Activated T-cell treated with anti-CD3 and anti-CD28 coated beads for 1 hour (primary cell): Measurements from ENCODE around the gene NTM.

Experiments used
- DNase-seq: peaks from one replicate; pipeline ENCODE4 v3.0.0-alpha.2; 2020; ENCODE audit warnings: low read depth

NTM gene

GRCh38 chr11:131964698-131965483 lies 594.5 kb downstream of the NTM start:
- no peak for DNase-seq

DNA sequence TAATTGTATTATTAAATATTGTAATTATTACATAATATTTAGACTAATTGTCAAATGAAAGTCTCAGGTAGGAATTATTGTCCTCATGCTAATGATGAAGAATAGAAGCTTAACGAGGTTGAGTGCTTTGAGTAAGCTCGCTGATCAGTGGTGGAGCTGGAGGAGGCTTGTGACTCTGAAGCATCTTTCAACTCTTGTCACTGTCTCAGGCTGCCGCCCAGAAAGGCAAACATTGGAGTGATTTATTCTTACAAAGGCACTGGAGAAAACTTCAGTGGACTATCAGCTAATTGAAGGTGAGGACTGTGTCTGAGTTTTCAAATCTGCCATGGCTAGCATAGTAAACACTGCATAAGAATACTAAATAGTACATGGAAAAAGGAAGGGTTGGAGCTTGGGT lies 595.1 kb downstream of the NTM start:
- DNase-seq = no peak

GRCh38 chr11:131966667-131967066 lies 596.3 kb downstream of the NTM start:
- no peak for DNase-seq

DNA sequence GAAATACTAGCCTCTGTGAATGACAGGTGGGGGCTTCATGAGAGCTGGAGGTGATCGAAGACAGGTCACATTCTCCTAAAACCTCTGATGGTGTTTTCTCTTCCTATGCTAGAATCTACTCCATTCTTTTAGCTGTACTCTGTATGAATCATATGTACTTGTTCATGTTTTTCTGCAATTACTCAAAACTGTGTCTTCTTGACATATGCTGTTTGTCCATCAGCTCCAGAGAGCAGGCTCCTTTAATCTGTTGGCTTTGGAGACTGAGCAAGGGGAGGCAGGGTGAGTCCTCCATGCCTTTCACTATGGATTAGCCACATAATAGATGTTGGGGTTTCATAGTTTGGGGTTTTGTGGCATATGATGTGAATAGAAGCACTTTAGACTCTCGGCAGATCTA lies 598.8 kb downstream of the NTM start:
- no peak for DNase-seq

GRCh38 chr11:131973061-131973460 lies 602.6 kb downstream of the NTM start:
- no peak for DNase-seq

DNA sequence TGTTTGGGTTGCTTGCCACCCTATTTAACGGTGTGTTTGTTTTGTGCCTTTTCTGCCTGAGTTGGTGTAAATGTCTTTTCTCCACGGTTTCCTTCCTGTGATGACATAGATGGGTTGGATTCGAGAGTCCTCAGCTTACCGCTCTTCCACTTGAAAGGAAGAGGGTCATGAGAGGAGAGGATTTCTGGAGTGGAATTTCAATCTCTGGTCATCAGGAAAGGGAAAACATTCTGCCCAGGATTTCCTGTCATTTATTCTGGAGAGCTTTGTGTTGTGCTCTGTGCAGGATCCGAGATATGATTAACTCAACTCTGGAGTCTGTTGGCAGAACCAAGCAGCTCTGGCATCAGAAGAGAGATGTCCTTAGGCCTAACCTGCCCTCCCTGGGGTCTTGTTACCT lies 605.2 kb downstream of the NTM start:
- DNase-seq = no peak

GRCh38 chr11:131976021-131976420 lies 605.6 kb downstream of the NTM start:
- DNase-seq = no peak

DNA sequence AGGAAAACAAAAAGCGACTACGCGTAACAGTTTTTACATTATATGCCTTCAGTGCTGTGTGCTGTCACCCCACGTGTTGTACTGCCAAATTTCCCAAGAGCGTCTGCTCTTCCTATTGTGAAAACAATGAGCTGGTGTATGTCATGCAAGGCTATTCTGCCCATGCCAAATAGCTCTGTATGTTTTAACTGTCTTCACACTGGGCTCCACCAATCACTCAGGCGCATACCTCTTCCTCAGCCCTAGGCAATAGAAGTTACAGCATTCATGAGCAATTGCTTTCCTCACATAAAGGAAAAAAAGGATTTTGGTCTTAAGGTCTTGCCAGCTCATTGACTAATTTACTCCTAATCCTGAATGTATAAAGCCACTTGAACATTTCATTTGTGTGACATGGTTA lies 606.8 kb downstream of the NTM start:
- no peak for DNase-seq

DNA sequence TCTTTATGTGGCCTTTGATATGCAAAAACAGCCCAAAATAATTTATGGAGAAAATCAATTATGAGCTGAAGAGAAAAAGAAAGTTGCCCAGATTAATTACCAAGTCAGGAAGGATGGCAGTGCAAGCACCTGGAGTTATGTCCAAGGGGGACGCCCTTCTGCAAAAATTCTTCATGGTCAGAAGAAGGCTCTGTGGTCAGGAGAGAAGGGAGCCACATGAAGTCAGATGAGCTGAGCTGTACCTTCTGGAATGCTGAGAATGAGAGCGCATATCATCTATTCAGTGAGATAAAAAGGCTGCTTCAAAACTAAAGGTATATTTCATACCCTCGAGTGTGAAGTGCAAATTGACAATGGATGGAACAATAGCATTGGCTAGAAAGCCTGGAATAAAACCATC lies 607.4 kb downstream of the NTM start:
- DNase-seq = no peak

DNA sequence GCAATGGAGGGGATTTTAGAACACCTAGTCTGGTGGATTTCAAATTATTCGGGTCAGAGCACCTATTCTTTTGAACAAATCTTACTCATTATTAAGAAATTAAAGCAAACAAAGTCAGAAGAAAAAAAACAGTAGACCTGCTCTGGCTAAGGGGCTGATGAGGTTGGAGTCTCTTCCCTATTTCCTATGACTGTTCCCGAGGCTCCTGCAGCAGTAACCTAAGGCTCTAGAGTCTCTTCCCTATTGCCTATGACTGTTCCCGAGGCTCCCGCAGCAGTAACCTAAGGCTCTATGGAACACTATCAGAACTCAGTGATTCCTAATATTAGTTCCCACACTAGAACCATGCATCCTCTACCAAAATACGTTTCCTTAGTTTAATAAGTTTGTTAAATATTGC lies 607.9 kb downstream of the NTM start:
- no peak for DNase-seq

DNA sequence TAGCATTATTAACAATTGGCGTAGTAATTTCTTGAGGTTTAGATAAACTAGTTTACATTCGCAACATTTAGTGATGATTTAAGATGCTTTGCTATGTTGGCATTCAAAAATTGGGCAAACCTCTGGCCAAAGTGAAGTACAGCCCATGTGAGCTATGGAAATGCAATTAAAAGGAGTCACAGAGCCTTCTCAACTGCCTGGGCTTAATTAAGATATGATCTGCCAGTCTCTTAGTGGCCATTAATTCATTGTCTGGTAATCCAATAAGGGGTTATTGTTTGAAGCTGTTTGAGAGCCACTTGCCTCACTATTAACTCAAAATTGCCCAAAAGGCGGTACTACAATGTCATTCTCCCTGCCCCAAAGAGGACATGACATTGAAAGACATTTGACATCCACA lies 608.9 kb downstream of the NTM start:
- DNase-seq = no peak

GRCh38 chr11:131980199-131980598 lies 609.8 kb downstream of the NTM start:
- no peak for DNase-seq

DNA sequence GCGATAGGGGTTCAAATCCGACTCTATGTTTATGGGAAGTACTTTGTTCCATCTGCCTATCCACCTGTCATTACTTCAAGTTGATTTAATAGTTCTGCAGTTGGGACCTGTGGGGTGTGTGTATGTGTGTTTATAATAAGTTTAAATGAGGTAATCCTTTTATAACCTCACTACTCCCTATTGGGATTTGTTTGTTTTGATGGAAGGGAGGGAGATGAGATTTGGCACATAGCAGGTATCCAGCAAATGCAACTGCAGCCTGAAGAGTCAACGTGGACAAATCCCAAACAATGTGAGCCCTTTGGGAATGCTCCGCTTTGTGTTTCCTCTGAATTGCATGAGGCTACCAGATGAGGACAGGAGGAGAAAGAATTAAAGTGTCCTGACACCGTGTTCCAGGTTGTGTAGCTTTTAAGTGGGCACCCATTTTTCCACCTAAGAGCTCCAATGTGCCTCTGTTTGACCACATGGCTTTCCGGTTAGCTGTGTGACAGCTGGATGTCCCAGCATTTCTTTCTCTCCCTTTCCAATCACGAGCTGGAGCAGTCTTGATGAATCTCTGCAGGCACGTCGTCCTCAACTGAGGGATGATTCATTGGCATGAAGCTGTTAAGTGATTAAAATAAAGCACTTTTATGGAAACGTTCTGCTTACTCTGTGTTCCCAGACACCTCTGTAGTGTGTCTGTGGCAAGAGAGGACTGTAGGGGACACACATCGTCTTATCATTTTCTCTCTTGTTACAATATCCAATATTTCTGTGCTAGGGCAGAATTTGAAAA lies 610.7 kb downstream of the NTM start:
- no peak for DNase-seq

DNA sequence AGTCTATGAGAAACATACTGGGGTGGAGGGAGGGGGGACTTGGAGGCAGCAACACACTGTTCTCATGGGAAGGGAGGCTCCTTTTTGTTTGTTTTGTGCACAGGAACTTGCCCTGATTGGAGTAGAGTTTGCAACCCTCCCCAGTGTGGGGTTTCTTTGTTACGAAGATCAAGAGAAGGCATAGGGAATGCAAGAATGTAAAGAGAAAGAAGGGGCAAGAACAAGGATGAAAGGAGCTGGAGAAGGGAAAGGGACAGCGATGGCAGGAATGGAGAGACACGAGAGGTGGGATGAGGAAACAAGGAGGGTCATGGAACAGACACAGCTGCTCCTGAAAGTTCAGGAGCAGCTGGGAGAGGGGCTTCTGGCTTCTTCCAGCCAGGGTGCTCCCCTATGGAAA lies 611.7 kb downstream of the NTM start:
- DNase-seq = no peak

GRCh38 chr11:131985846-131986301 lies 615.5 kb downstream of the NTM start:
- no peak for DNase-seq

GRCh38 chr11:131987703-131988102 lies 617.3 kb downstream of the NTM start:
- no peak for DNase-seq

- DNase-seq = no peak
Observed at GRCh38 chr11:131991606-131992005, 621.2 kb downstream of the NTM start.

- DNase-seq = no peak
Observed at GRCh38 chr11:131993246-131993645, 622.8 kb downstream of the NTM start.

DNA sequence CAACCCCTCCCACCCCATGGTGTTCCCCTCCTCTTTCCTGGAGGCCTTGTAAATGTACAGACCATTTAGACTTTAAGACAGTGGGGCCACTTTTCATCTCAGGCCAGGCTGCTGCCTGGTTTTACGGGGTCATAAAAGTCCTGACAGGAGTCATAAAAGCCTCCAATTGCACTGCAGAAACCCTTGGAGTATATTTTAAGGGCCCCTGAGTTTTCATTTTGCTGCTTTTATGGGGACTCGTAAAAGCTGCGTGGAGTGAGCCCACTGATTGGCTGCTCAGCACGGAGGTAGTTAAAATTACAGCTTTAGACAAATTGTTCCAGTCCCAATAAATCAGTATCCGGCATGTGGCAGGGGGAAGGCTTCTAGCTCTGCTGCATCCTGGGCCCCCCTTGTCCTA lies 627.6 kb downstream of the NTM start:
- DNase-seq = no peak

DNA sequence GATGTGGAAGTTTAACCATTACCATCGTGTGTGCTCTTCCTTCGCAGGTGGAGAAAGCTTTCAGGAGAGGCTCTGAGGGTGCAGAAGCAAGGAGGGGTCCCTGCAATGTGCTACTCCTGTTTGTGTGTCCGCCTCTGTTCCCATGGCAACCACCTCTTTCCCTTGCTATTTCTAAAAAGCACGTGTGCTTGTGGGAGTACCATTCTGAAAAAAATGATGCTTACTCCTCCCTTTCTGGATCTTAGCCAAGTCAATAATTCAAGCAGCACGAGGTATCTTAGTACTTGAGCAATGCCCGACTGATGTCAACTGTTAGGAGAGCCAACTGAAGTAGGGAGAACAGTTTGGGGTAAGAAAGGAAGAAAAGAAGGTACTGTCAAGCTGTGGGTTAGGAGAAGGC lies 628.7 kb downstream of the NTM start:
- no peak for DNase-seq

DNA sequence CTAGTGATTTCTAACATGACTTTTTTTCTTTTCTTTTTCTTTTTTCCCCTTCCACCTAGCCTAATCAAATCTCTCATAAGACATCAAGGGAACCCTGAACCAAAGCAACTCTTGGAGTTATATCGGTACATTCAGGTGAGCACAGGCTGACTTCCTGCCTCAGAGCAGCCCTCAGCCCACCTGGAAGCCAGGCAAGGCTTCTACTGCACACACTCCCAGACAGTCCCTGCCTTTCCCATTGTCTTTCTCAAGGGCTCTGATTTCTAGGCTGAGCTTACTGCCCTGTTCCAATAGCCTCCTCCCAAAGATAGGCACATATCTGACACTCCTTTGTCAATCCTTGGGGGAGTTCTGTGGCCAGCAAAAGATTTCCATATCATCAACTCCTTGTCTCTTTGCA lies 629.5 kb downstream of the NTM start:
- no peak for DNase-seq

GRCh38 chr11:132005887-132006286 lies 635.5 kb downstream of the NTM start:
- DNase-seq = no peak

DNA sequence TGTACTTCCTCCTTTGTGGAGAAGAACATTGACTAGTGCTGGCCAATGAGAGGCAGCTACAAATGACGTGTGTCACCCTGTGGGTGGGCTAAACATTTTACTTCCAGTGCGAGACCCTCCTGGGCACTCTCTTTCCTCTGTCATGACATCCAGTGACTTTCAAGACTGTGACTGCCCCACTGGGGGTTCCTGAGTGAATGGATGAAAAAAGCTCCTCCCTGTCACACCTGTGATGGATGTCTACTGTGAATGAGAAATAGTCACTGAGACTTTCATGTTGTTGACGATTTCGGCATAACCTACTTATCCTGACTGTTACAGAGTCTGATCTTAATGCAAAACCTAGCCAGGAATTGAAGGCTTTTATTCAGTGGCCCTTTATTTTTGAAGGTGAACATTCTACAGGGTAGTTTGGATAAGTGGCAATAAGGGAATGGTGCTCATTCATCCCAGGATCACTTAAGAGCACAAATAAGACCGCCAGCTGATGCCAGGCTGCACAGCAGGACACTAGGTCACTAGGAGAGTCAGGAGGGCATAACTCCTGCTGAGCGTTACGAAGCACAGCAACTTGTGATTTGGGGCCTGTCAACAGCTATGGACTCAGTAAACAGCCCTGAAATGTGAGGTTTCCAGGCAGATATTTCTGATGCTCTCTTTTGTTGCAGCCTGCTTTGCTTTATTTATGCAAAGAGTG lies 636.6 kb downstream of the NTM start:
- DNase-seq = no peak
